ENCODE data around the gene LY6G5B.

The LY6G5B gene

GRCh38 chr6:31651602-31652191 lies 18.1 kb upstream of the LY6G5B start:
- Histone ChIP-seq H3K18ac (ENCODE audit: low read length) (peak overlapping the region; percentile 87), H4K12ac (ENCODE audit: low read depth, low read length) (peak overlapping the region; percentile 88), H2AFZ (ENCODE audit: insufficient read depth, low read length, poor library complexity) (peak overlapping the region; percentile 30), H3K27me3 (ENCODE audit: insufficient read depth, low read length) (no peaks in the 10 kb centered on the region), H2AK5ac (ENCODE audit: low read length) (peak overlapping the region; percentile 76), H2BK5ac (ENCODE audit: low read depth, low read length, poor library complexity) (peak overlapping the region; percentile 92), H4K8ac (ENCODE audit: low read depth, low read length) (peak overlapping the region; percentile 96), H3K9me3 (ENCODE audit: insufficient read depth, low read depth, low read length) (no peaks in the 10 kb centered on the region), H3K14ac (ENCODE audit: low read length) (peak overlapping the region; percentile 95), H3K79me1 (ENCODE audit: low read length) (peaks cover 17% of the 10 kb centered on the region), H3K79me2 (ENCODE audit: control insufficient read depth, insufficient read depth, low read length, poor library complexity) (peaks cover 7% of the 10 kb centered on the region), H3K36me3 (ENCODE audit: control insufficient read depth in 1 of 2, insufficient read depth in 2 of 2, low read length in 2 of 2) (peaks cover 24 to 34% of the 10 kb centered on the region in 2 experiments), H3K4ac (ENCODE audit: low read depth, low read length) (peak overlapping the region; percentile 82), H3K23ac (ENCODE audit: low read length) (no peak overlapping the region), H4K91ac (ENCODE audit: low read depth, low read length) (peak overlapping the region; percentile 92), H2BK120ac (ENCODE audit: insufficient read depth, low read length, poor library complexity) (peak overlapping the region; percentile 83), H3K27ac (ENCODE audit: low read depth, low read length) (peak overlapping the region; percentile 93), H3K4me2 (ENCODE audit: low read length) (peak overlapping the region; percentile 69), H3K4me3 (ENCODE audit: low read depth, low read length) (peak overlapping the region; percentile 90), H3K9ac (ENCODE audit: low read length) (peak overlapping the region; percentile 86), H2BK12ac (ENCODE audit: low read length) (no peak overlapping the region), H3K4me1 (ENCODE audit: control insufficient read depth in 1 of 2, insufficient read depth in 2 of 2, low read length in 2 of 2) (peaks cover 6 to 9% of the 10 kb centered on the region in 2 experiments)
- peak; percentile 74 to 82 for DNase-seq
- no CpG with 5 or more reads among the region's 29 CpGs for WGBS (ENCODE audit: extremely low coverage, insufficient coverage, insufficient read length)

GRCh38 chr6:31652925-31653724 lies 16.7 kb upstream of the LY6G5B start:
- no peak overlapping the region for H3K23ac ChIP-seq (ENCODE audit: low read length)
- H3K4me3 ChIP-seq (ENCODE audit: low read depth, low read length) = peak overlapping the region; percentile 90
- H4K8ac ChIP-seq (ENCODE audit: low read depth, low read length) = peak overlapping the region; percentile 96
- peaks cover 17 to 29% of the 10 kb centered on the region in 2 experiments for H3K36me3 ChIP-seq (ENCODE audit: control insufficient read depth in 1 of 2, insufficient read depth in 2 of 2, low read length in 2 of 2)
- no CpG with 5 or more reads among the region's 37 CpGs for WGBS (ENCODE audit: extremely low coverage, insufficient coverage, insufficient read length)
- H4K91ac ChIP-seq (ENCODE audit: low read depth, low read length) = peak overlapping the region; percentile 92
- no peaks in the 10 kb centered on the region for H3K9me3 ChIP-seq (ENCODE audit: insufficient read depth, low read depth, low read length)
- no peaks in the 10 kb centered on the region for H3K27me3 ChIP-seq (ENCODE audit: insufficient read depth, low read length)
- H2BK120ac ChIP-seq (ENCODE audit: insufficient read depth, low read length, poor library complexity) = peak overlapping the region; percentile 10
- peaks cover 7% of the 10 kb centered on the region for H3K79me2 ChIP-seq (ENCODE audit: control insufficient read depth, insufficient read depth, low read length, poor library complexity)
- H3K4me1 ChIP-seq (ENCODE audit: control insufficient read depth in 1 of 2, insufficient read depth in 2 of 2, low read length in 2 of 2) = peaks cover 6 to 10% of the 10 kb centered on the region in 2 experiments
- H3K4me2 ChIP-seq (ENCODE audit: low read length) = peak overlapping the region; percentile 69
- H3K9ac ChIP-seq (ENCODE audit: low read length) = peak overlapping the region; percentile 75
- peak overlapping the region; percentile 93 for H3K27ac ChIP-seq (ENCODE audit: low read depth, low read length)
- H2AFZ ChIP-seq (ENCODE audit: insufficient read depth, low read length, poor library complexity) = peak overlapping the region; percentile 72
- H2AK5ac ChIP-seq (ENCODE audit: low read length) = no peak overlapping the region
- H3K4ac ChIP-seq (ENCODE audit: low read depth, low read length) = peak overlapping the region; percentile 82
- peak overlapping the region; percentile 92 for H2BK5ac ChIP-seq (ENCODE audit: low read depth, low read length, poor library complexity)
- peak overlapping the region; percentile 83 for H3K14ac ChIP-seq (ENCODE audit: low read length)
- peaks cover 17% of the 10 kb centered on the region for H3K79me1 ChIP-seq (ENCODE audit: low read length)
- H2BK12ac ChIP-seq (ENCODE audit: low read length) = no peak overlapping the region
- H4K12ac ChIP-seq (ENCODE audit: low read depth, low read length) = peak overlapping the region; percentile 95
- peak in 1 of 2 donors; percentile 75 for DNase-seq
- no peak overlapping the region for H3K18ac ChIP-seq (ENCODE audit: low read length)

GRCh38 chr6:31654574-31655348 lies 15.0 kb upstream of the LY6G5B start:
- Histone ChIP-seq H3K23ac (ENCODE audit: low read length) (no peak overlapping the region), H2AFZ (ENCODE audit: insufficient read depth, low read length, poor library complexity) (no peak overlapping the region), H2AK5ac (ENCODE audit: low read length) (no peak overlapping the region), H3K27me3 (ENCODE audit: insufficient read depth, low read length) (no peaks in the 10 kb centered on the region), H2BK5ac (ENCODE audit: low read depth, low read length, poor library complexity) (no peak overlapping the region), H3K14ac (ENCODE audit: low read length) (no peak overlapping the region), H4K12ac (ENCODE audit: low read depth, low read length) (no peak overlapping the region), H3K4ac (ENCODE audit: low read depth, low read length) (no peak overlapping the region), H2BK12ac (ENCODE audit: low read length) (no peak overlapping the region), H4K8ac (ENCODE audit: low read depth, low read length) (no peak overlapping the region), H3K79me1 (ENCODE audit: low read length) (peaks cover 17% of the 10 kb centered on the region), H3K4me3 (ENCODE audit: low read depth, low read length) (no peak overlapping the region), H3K18ac (ENCODE audit: low read length) (no peak overlapping the region), H3K9ac (ENCODE audit: low read length) (no peak overlapping the region), H4K91ac (ENCODE audit: low read depth, low read length) (no peak overlapping the region), H3K4me2 (ENCODE audit: low read length) (no peak overlapping the region), H3K4me1 (ENCODE audit: control insufficient read depth in 1 of 2, insufficient read depth in 2 of 2, low read length in 2 of 2) (peaks cover 15 to 24% of the 10 kb centered on the region in 2 experiments), H3K9me3 (ENCODE audit: insufficient read depth, low read depth, low read length) (no peaks in the 10 kb centered on the region), H3K79me2 (ENCODE audit: control insufficient read depth, insufficient read depth, low read length, poor library complexity) (peaks cover 13% of the 10 kb centered on the region), H2BK120ac (ENCODE audit: insufficient read depth, low read length, poor library complexity) (no peak overlapping the region), H3K36me3 (ENCODE audit: control insufficient read depth in 1 of 2, insufficient read depth in 2 of 2, low read length in 2 of 2) (peaks cover 10 to 15% of the 10 kb centered on the region in 2 experiments), H3K27ac (ENCODE audit: low read depth, low read length) (no peak overlapping the region)
- DNase-seq = no peak
- WGBS (ENCODE audit: extremely low coverage, insufficient coverage, insufficient read length) = no CpG with 5 or more reads among the region's 8 CpGs

All from trophoblast cell (in vitro differentiated cells and primary cell).